ENCODE measurements around the gene RBMS1. TPM values are rescaled to one million over a fixed set of nuclear protein-coding genes. Genes with fewer than 3 reads are reported as not detected.

RBMS1 gene, protein sequence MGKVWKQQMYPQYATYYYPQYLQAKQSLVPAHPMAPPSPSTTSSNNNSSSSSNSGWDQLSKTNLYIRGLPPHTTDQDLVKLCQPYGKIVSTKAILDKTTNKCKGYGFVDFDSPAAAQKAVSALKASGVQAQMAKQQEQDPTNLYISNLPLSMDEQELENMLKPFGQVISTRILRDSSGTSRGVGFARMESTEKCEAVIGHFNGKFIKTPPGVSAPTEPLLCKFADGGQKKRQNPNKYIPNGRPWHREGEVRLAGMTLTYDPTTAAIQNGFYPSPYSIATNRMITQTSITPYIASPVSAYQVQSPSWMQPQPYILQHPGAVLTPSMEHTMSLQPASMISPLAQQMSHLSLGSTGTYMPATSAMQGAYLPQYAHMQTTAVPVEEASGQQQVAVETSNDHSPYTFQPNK
- 100 to 1,000 TPM; 122 to 165 (median 151) TPM for polyA plus RNA-seq (ENCODE audit: insufficient read length in 4 of 4)

DNA sequence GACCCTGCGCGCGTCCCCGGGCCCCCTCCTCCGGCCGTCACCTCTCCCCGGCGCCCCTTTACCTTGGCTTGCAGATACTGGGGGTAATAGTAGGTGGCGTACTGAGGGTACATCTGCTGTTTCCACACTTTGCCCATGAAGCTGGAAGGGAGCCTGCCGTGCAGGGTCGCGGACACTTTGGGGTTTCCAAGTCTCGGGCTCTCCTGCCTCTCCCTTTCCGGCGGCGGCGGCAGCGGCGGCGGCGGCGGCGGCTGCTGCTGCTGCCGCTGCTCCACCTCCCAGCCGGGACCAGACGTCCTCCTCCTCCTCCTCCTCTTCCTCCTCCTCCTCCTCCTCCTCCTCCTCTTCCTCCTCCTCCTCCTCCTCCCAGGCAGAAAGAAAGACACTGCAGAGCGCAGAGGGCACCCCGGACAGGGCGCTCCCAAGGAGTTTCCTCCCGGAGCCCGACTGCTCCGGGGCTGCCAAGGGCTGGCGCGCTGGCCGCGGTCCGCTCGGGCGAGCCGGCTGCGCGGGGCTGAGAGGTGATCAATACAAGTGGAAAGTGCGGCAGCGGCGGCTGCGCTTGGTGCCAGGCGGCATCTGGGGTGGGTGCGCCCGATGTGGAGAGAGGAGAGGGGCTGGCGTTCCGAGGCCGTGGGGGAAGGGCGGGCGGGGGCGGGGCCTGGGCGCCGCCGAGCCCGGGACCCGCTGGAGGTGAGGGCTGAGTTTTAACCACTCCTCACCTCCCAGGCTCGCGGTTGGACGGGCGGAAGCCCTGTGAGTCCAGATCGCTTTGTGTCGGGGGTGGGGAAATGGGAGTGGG is at the start of gene RBMS1:
Gene RBMS1, minus strand, starts transcription at position 581 of the 802 bp plus-strand sequence. Its CDS starts 444 bp downstream, at position 137.
- peak; percentile 61 to 72 (median 68) for DNase-seq (ENCODE audit: low read depth in 4 of 4, low spot score in 3 of 4)

- no peak for DNase-seq (ENCODE audit: low read depth in 4 of 4, low spot score in 3 of 4)
Observed at GRCh38 chr2:160541745-160542144, 48.1 kb upstream of the RBMS1 start.

- no peak for DNase-seq (ENCODE audit: low read depth in 4 of 4, low spot score in 3 of 4)
Observed at GRCh38 chr2:160538559-160539355, 45.1 kb upstream of the RBMS1 start.

GRCh38 chr2:160538115-160538514 is 44.5 kb upstream of the RBMS1 start:
- DNase-seq (ENCODE audit: low read depth in 4 of 4, low spot score in 3 of 4), result no peak

GRCh38 chr2:160534996-160535395 is 41.4 kb upstream of the RBMS1 start:
- DNase-seq (ENCODE audit: low read depth in 4 of 4, low spot score in 3 of 4), result no peak

DNA sequence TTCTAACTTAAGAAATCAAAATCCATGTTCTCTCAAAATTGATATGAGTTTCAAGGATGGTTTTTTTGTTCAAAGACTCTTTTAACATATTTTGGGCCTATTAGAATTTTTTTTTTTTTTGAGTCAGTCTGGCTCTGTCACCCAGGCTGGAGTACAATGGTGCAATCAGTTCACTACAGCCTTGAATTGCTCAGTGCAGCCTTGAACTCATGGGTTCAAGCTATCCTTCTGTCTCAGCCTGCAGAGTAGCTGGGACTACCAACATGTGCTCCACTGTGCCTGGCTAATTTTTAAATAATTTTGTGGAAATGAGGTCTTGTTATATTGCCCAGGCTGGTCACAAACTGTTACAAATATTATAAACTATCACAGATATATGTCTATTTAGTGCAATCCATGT is 40.6 kb upstream of the RBMS1 start:
- DNase-seq (ENCODE audit: low read depth in 4 of 4, low spot score in 3 of 4), result no peak

DNA sequence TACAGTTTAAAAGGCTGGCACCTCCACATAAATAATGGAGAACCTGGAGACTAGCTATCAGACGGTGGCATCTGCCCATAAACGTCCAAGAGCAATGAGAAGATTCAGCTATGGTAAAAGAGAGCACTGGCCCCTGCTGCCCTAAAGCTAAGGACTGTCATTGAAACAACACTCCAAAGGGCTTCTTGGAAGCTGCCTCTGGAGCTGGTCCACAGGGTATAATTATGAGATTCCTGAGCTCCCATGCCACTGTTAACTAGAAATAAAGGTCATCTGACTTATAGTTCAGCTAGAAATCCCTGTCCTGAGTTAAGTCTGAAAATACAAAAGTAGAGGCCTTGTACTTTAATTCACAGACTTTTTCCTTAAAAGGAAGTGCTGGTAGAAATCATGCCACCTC is 39.9 kb upstream of the RBMS1 start:
- no peak for DNase-seq (ENCODE audit: low read depth in 4 of 4, low spot score in 3 of 4)

DNA sequence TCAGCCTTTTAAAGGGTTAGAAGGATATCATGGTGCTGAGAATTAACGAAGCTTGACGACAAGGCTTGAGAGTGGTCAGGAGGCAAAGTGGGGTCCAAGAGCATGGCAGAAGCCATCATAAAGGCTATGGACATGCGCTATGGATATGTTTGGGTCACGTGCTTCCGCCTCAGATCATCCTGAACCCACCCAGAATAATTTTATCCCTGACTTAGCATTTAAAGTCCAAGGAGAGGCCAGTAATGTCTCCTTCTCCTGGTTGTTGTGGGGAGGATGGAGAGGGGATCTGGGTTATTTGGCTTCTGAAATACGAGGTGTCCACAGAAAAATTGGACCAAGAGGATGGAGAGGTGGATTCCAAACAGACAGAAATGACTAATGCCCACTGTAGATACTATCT is 38.8 kb upstream of the RBMS1 start:
- no peak for DNase-seq (ENCODE audit: low read depth in 4 of 4, low spot score in 3 of 4)

DNA sequence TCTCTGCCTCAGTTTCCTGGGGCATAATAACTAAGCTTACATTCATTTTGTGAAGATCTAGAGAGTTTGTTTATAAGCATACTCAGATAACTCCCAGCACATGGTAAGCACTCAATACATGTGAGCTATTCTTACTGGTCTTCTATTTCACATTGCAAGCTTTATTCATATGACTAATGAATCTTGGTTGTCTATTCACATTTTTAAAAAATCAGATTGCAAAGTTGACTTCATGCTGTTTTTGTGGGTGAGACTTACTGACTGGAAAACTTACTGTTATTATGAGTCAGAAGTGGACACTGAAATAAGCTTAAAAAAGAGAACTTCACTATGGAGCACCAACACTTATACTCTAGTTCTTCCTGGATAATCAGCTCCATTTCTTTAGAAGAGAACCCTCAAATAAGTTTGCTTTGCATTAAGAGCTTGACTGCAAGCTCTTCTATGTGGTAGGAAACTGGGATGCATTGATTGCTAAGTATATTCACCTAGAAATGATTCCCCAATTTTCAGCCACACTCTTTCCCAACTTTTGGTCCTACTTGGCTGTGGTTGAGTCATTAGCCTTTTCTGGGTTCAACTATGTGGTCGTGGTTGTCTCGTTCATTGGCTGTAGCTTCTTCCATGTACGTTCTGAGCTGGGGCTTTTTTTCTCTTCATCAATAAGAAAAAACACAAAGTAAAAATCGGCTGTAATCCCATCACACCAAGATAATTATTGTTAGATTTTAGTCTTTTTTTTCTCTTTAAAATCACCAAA is 29.5 kb upstream of the RBMS1 start:
- no peak for DNase-seq (ENCODE audit: low read depth in 4 of 4, low spot score in 3 of 4)

DNA sequence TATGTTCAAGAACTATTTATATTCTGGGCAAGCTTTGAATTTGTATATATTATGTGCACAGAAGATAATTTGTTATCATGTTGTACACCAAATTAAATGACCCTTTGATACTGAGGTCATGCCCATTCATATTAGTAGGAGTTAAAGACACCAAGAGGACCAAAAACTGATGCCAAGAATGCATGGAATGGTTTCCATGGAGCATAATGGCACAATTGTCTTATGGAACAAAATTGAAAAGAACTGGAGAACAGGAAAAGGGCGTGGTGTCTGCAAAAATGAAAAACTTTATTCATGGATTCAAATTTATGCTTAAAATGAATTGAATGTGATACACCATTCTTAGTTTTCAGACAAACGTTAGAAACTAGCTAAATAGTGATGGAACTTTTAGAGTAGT is 24.1 kb upstream of the RBMS1 start:
- no peak for DNase-seq (ENCODE audit: low read depth in 4 of 4, low spot score in 3 of 4)

- DNase-seq (ENCODE audit: low read depth in 4 of 4, low spot score in 3 of 4), result no peak
Observed at GRCh38 chr2:160516547-160517365, 23.1 kb upstream of the RBMS1 start.

DNA sequence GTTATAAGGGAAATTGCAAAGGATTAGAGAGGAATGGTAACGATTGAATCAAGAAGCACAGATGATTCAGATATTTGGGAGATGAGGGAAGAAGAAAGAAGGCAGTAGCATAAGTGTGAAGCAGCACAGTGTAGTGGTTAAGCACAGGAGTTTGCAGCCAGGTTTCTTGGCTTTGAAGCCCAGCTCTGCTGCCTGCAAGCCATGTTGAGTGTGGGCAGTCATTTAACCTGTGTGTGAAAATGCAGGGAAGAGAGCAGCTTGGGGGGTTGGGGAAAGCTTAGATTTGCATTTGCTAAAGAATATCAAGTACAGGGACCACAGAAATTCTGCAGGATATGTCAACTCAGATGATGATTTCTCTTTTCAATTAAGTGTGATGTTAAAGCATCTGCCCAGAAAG is 21.5 kb upstream of the RBMS1 start:
- DNase-seq (ENCODE audit: low read depth in 4 of 4, low spot score in 3 of 4), result no peak

GRCh38 chr2:160513120-160513519 is 19.5 kb upstream of the RBMS1 start:
- no peak for DNase-seq (ENCODE audit: low read depth in 4 of 4, low spot score in 3 of 4)

- DNase-seq (ENCODE audit: low read depth in 4 of 4, low spot score in 3 of 4), result no peak
Observed at GRCh38 chr2:160512491-160512890, 18.9 kb upstream of the RBMS1 start.

GRCh38 chr2:160510617-160511016 is 17.0 kb upstream of the RBMS1 start:
- DNase-seq (ENCODE audit: low read depth in 4 of 4, low spot score in 3 of 4), result no peak

GRCh38 chr2:160509016-160509415 is 15.4 kb upstream of the RBMS1 start:
- no peak for DNase-seq (ENCODE audit: low read depth in 4 of 4, low spot score in 3 of 4)

GRCh38 chr2:160507464-160507863 is 13.9 kb upstream of the RBMS1 start:
- no peak for DNase-seq (ENCODE audit: low read depth in 4 of 4, low spot score in 3 of 4)

- no peak for DNase-seq (ENCODE audit: low read depth in 4 of 4, low spot score in 3 of 4)
Observed at GRCh38 chr2:160507046-160507407, 13.4 kb upstream of the RBMS1 start.

GRCh38 chr2:160506371-160507045 is 12.9 kb upstream of the RBMS1 start:
- no peak for DNase-seq (ENCODE audit: low read depth in 4 of 4, low spot score in 3 of 4)
